Stimulated activated CD8-positive, alpha-beta memory T cell treated with anti-CD3 and anti-CD28 coated beads, Interleukin-15, amount 100 ng/mL, for 1 hour (primary cell): ENCODE measurements around the gene B3GALT5.

Experiments used
- DNase-seq: peaks from one replicate; pipeline ENCODE4 v3.0.0-alpha.2; 2020; ENCODE audit warnings: low read depth

B3GALT5 gene

DNA sequence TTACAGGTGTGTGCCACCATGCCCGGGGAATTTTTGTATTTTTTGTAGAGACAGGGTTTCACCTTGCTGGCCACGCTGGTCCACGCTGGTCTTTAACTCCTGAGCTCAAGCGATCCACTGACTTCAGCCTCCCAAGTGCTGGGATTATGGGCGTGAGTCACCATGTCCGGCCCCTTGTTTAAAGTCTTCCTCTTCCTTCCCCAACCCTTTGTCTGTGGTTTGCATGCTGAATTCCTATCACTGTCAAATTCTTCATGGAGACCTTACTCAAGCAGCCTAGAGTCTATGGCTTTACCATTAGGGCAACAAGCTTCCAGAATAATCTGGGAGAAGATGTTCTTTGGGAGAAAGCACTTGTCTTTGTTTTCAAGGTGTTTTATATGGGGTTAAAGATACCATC, 34.7 kb downstream of the B3GALT5 start:
- no peak for DNase-seq

DNA sequence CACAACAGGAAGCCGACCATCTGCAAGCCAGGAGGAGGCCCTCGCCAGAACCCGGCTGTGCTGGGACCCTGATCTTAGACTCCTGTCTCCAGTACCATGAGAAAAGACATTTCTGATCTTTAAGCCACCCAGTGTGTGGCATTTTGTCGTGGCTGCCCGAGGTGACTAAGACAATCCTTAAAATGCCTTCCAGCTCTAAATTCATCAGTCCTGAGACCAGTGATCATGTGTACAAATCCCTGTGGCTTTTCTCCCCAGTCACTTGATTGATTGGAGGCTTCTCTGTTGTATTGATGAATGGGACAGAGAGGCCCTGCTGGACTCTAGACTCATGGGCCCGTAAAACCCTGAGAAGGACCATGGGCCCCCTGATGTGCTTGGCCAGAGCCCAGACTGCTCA, 36.1 kb downstream of the B3GALT5 start:
- DNase-seq = no peak

DNA sequence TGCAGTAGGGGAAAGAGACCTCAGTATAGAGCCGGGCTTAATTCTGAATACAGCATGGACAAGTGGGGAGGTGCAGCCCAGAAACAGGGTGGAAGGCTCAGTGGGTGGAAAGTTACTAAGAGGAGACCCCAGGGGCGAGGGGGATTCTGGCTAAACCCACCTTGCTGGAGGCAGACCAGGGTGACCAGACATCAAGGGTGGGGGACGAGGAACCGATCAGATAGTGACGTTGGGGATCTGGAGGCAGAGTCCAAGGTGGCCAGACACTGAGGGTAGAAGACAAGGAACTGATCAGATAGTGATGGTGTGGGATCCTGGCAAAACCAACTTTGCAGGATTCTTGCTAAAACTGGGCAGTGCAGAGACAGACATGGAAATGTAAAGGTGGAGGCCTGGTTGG, 36.8 kb downstream of the B3GALT5 start:
- DNase-seq = no peak

DNA sequence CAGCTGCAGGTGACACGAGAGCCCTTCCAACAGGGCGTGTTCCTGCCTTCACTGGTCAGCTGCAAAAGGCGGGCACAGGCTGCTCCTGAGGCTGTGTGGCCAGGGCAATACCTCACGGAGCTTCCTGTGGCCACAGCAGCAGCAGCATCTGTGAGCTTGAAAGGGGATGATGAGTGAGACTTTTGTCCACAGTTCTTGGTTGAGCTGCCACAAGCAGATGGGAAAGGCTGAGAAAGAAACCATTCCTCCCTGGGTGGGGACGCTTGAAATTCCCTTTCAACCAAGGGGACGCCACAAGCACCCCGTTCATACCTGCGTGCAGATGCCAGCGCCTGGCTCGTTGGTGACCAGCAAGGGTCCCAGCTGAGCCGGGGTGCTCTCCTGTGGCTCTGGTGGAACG, 37.6 kb downstream of the B3GALT5 start:
- DNase-seq = no peak

DNA sequence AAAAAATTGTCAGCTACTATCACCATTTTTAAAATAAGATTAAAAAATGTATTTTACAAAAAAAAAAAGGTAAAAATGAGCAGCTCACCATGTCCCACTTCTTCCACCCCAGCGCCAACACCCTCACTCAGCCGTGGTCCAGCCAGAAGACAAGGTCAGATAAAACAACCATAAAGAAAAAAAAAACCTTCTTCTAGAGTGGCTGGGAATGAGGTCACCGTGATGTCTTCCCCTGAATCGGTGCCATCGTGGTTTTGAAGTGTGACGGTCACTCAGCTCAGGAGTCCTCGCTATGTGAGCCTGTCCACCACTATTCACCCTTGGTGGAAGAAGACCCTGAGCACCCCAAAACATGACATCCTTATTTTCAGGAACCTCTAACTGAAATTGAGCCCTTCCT, 38.1 kb downstream of the B3GALT5 start:
- no peak for DNase-seq

DNA sequence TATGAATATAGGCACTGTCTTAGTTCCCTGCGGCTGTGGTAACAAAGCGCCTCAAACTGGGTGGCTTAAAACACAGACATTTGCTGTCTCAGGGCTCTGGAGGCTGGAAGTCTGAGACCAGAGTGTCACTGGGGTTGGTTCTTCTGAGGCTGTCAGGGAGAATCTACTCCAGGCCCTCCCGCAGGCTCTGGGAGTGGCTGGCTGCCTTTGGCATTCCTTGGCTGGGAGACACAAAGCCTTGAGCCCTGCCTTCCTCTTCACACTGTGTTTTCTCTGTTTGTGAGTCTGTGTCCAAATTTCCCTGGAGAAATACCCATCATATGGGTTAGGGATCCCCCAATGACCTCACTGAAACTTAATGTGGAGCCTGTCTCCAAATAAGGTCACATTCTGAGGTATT, 38.5 kb downstream of the B3GALT5 start:
- DNase-seq = no peak

DNA sequence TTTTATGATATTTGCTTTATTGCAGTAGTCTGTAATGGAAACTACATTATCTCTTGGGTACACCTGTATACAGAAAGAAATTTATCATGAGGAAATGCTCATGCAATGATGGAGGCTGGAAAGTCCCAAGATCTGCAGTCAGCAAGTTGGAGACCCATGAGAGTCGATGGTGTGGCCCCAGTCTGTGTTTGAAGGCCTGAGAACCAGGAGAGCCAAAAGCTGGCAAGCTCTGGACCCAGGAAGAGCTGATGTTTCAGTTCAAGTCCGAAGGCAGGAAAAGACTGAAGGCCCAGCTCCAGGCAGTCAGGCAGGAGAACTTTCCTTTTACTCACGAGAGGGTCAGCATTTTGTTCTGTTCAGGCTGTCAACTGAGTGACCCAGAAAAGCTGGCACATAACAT, 42.2 kb downstream of the B3GALT5 start:
- no peak for DNase-seq

DNA sequence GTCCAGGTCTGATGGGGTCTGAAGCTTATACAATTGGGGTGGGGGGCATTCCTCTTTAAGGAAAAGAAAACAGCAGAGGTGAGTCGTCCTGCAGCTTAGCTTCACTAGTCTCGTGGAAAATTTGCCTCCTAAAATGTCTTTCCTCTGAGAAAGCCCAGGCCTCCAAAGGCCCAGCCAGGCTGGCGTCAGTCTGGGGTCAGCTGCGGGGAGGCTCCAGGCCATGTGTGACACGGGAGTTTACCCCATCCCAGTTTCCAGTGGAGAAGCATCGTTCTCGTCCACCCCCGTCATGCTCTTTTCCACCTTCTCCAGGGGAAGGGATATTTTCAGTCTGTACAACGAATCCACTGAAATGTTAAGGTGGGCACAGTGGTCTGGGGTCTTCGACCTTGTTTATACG, 42.8 kb downstream of the B3GALT5 start:
- DNase-seq = no peak

DNA sequence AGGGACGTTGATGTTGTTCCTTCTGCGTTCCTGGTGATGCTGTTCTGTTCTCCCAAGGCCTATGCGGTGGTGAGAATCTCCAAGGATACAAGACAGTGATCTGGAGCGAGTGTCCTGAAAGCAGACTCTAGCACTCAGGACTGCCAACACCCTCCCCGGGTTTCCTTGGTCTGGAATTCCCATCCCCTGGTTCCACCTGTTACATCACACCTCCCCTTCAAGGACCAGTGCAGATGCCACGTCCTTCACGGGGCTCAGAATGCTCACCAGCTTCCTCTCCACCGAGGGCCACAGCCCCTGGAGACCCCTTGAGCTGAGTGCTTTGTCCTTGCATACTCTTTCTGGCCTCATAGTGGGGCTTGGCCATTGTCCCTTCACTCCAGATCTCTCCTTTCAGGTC, 43.5 kb downstream of the B3GALT5 start:
- DNase-seq = no peak

DNA sequence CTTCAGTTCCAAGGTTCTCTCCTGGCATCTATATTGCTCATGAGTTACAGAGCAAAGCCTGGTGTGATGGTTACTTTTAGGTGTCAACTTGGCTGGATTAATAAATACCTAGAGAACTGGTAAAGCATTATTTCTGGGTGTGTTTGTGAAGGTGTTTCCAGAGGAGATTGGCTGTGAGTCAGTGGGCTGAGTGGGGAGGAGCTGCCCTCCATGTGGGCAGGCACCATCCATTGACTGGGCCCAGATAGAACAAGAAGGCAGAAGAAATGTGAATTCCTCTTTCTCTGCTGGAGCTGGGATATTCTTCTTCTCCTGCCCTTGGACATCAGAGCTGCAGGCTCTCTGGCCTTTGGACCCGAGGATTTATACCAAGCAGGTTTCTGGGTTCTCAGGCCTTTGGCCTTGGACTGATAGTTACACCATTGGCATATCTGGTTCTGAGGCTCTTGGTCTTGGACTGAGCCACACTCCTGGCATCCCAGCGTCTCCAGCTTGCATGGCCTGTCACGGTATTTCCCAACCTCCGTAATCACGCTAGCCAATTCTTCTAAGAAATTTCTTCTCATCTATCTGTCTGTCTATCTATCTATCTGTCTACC, 44.5 kb downstream of the B3GALT5 start:
- DNase-seq = no peak

DNA sequence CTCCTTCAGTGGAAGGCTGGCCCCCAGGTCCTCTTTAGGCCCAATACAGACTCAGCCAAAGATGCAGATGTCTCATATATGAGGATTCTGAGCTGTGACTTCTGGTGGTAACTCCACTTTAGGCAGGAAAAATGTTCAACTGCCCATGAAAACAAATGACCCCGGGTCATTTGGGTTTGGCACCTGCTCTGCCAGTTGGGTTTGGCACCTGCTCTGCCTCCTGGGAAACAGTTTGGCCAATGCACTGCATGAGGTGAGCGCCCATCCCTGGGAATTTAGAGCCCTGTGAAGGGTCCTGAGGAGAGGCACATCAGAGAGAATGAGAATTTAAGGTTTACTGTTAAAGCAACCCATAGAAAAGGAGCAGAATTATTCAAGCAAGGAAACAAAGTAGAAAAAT, 45.3 kb downstream of the B3GALT5 start:
- DNase-seq = no peak

DNA sequence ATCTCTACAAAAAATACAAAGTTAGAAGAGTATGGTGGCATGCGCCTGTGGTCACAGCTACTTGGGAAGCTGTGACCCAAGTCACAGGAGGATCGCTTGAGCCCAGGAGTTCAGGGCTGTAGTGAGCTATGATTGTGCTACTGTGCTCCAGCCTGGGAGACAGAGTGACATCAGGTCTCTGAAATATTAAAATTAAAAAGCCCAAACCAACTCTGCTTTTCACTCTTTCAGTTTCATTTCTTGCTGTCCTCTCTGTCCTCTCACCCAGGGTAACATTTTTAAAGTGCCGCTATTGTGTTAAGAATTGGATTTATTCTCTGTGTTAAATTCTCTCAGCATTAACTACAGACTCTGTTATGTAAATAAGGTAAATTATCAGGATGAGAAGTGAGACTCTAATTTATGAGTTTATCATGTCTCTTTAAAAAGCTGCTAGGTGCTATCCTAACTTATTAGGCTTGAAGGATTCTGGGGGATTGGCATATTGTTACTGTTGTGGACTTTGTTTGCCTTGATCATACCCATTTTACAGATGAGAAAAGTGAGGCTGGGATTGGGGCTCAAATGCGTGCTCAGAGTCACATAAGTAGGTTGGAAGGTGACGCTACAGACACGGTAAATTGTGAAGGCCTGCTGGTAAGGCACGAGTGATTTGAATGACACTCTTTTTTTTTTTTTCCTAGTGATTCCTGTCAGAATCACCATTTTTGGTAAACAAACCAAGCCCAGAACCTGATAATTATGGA, 46.5 kb downstream of the B3GALT5 start:
- no peak for DNase-seq

DNA sequence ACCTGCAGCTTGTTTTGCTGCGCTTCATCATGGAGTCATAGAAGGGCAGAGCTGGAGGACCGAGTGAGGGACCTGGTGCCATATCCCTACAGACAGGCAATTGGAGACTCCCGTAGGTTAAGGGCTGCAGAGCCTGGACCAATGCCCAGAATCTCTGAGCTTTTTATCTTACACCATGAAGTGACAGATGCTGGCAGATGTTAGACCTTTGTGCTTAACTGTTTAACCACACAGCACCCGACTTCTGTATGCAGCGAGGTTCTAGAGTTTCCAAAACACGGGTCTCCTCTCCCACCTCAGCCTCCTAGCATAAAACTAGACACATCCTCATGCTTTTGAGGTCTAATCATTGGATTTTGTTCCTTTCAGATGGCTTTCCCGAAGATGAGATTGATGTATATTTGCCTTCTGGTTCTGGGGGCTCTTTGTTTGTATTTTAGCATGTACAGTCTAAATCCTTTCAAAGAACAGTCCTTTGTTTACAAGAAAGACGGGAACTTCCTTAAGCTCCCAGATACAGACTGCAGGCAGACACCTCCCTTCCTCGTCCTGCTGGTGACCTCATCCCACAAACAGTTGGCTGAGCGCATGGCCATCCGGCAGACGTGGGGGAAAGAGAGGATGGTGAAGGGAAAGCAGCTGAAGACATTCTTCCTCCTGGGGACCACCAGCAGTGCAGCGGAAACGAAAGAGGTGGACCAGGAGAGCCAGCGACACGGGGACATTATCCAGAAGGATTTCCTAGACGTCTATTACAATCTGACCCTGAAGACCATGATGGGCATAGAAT, 47.6 kb downstream of the B3GALT5 start:
- no peak for DNase-seq

DNA sequence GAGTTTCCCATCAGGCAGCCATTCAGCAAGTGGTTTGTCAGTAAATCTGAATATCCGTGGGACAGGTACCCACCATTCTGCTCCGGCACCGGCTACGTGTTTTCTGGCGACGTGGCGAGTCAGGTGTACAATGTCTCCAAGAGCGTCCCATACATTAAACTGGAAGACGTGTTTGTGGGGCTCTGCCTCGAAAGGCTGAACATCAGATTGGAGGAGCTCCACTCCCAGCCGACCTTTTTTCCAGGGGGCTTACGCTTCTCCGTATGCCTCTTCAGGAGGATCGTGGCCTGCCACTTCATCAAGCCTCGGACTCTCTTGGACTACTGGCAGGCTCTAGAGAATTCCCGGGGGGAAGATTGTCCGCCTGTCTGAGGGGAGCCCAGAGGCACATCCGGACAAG, 48.4 kb downstream of the B3GALT5 start:
- no peak for DNase-seq

DNA sequence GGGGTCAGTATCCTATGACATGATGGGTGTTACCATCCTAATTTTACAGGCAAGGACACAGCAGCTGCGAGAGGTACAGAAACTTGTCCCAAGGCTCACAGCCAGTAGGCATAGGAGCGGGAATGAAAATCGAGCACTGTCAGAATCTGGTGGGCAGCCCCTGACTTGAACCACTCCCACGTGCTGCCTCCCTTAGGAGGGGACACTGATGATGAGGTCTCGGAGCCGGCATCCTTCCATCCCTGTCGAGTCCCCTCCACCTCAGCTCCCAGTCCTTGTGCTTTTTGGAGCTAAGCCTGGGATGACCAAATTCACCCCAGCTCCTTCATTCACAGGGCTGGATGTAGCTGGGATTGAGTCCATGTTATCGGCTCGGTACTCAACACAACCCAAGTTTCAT, 49.0 kb downstream of the B3GALT5 start:
- DNase-seq = no peak

DNA sequence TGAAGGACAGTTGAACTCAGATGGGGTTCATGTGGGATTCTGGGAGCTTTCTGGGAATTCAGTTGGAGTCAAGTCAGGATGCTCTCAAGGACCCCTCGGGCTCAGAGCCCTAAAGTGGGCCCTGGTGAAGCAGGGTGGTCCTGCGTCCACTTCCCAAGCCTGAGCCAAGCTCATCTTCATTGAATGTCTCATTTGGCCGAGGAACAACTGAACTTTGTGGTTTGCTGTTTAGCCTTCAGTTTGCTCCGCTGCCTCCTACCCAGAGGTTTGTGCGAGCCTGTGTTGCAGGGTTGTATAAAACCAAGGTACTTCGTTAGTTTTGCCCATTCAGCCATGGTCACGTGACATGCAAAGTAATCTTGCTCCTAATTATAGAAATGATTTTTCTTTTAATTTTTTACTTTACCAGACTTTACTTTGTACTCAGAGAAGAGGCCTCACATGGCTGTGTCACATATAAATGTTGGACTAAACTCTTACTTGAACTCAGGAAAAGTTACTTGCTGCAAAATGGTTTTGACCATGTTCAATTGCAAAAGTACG, 49.7 kb downstream of the B3GALT5 start:
- no peak for DNase-seq

DNA sequence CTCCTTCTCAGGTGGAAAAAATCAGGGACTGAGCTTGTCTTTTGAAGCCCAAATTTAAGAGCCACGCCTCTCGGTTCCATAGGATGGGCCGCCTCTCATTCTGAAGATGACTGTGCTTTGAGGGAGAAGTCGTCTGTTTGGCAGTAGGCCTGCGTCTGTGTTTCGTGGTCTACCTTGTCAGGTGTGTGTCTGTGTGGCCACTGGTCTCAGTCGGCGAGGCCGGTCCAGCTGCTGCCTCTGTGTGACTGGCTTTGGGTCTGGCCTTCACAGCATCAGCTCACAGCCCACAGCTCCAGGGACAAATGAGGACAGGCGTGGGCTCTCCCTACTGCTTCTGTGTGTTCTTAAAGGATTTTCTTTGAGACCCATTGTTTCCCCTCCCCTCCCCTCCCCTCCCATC, 50.3 kb downstream of the B3GALT5 start:
- no peak for DNase-seq

DNA sequence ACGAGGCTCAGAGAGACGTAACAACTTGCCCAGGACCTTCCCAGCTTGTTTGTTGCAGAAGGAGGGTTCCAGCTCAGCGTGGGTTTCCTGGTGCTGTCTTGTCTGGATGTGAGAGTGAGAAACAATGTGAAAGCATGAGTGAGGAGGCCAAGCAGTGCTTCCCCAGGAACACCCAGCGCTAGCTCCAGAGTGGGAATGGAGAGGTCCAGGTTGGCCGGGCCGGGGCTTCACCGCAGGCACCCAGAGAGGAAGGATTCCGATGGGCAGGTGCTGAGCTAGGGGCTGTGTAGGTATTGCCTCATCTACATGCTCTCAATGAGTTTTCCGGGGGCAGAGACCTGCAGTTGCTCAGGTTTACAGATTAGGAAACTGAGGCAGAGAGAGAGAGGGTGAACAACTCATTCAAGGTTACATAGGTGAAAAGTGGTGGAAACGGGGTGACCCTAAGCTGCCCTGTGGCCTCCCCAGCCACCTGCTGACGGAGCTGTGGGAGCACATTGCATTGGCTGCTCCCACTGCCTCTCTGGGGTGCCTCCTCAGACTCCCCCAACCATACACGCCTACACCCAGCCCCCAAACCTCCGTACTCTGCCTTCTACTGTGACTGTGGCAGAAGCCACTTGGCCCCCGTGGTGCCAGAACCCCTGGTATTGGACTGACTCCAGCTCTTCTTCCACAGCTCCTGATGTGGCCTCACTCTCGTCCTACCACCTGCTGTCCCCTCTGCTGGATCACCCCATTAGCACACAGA, 51.2 kb downstream of the B3GALT5 start:
- no peak for DNase-seq

DNA sequence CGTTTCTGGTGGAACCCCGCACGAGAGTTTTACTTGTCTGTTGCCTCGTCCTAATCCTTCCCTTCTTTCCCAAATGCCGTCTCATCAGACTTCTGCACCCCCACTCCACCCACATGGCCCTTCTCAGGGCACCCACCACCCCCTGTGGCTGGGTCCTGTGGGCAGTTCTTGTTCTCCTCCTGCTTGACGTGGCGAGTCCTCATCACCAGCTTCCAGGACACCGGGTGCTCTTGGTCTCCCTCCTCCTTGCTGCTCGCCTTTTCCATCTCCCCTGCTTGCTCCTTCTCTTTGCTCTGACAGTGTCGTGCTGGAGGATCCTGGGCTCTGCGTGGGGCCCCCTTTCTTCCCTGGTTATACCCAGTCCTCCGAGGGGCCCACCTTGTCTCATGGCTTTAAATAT, 51.8 kb downstream of the B3GALT5 start:
- no peak for DNase-seq

DNA sequence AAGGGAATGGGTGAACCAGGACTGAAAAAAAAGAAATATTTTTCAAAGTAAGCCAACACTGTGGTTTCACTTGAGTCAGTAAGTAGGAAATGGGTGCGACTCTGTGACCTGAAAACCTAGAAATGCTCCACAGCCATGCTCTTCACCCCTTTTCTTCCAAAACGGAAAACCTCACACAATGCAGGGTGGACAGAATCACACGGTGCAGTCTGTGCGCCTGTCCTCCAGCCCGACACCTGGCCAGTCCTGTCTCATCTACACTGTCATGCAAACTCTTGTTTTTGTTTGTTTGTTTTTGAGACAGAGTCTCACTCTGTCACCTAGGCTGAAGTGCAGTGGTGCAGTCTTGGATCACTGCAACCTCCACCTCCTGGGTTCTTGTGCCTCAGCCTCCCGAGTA, 53.3 kb downstream of the B3GALT5 start:
- DNase-seq = no peak

DNA sequence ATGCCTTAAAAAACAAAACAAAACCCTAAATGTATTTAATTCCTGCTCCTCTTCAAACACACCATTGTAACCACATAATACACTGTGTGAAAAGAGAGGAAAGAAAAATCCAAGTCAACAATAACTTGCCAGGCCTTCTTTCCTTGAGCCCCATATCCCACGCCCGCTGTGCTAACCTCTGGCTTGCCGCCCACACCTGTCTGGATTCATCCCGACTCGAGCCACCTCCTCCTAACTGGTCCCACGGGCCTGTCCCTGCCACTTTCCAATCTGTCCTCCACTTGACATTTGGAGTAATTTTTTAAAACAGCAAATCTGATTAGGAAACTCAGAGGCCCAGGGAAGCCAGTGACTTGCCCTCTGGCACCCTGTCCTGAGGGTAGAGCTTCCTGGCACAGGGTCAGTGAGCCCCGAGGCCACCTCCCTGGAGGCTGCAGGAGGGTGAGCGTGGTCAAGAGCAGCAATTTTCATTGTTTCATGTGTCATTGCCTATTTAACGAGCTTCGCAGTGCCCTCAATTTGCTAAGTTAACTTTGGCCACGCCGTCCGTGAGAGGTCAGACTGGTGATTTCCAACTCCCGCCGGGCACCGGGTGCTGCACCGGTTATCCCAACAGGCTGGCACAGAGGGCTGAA, 54.1 kb downstream of the B3GALT5 start:
- DNase-seq = no peak

DNA sequence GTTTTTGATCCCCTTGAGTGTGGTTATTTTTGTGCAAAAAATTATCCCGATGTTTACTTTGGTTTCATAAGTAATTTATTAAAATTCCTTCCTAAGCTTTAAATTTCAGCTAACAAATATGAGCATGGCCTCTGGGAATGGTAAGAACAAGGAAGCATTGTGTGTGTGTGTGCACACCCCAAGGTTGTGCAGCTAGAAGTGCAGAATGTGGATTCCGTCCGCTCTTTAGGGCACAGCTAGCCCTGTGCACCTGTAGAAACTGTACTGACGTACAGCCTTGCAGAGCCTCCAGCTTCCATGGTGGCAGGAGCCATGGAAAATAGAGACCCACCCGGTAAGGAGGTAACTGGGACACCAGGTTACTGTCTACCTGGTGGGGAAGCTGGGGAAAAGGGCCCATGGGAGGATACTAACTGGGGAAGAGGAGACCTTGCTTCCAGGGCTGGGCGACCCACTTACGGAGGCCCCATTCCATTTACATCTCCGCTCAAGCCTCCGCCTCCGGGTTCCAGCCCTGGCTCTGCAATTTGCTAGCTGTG, 54.7 kb downstream of the B3GALT5 start:
- no peak for DNase-seq
